Nephron progenitor cell (in vitro differentiated cells): ENCODE results near the gene KRTAP10-8.
"Not testable (repeated sequence)": the region's sequence is repeated elsewhere in the genome, so short reads cannot be mapped to it uniquely, and the experiment has no call there.

Experiments used
- DNase-seq: peaks from one replicate; pipeline ENCODE4 v3.0.0; 2021
- H3K27ac Mint-ChIP-seq: 2 replicates; pipeline ENCODE4 v1.8.0; 2021; ENCODE audit warnings: mild to moderate bottlenecking, moderate library complexity, mixed read lengths
- H3K27me3 Mint-ChIP-seq: 2 replicates; pipeline ENCODE4 v1.8.0; 2021; ENCODE audit warnings: mild to moderate bottlenecking, low read depth, mixed read lengths; ENCODE audit not compliant: poor library complexity
- H3K36me3 Mint-ChIP-seq: 2 replicates; pipeline ENCODE4 v1.8.0; 2021; ENCODE audit warnings: low read depth, mixed read lengths
- H3K4me1 Mint-ChIP-seq: 2 replicates; pipeline ENCODE4 v1.8.0; 2021; ENCODE audit warnings: mixed read lengths
- H3K4me3 Mint-ChIP-seq: 2 replicates; pipeline ENCODE4 v1.8.0; 2021; ENCODE audit warnings: mild to moderate bottlenecking, moderate library complexity, mixed read lengths
- H3K9me3 Mint-ChIP-seq: 2 replicates; pipeline ENCODE4 v1.8.0; 2021; ENCODE audit warnings: mild to moderate bottlenecking, moderate library complexity, mixed read lengths
- CTCF ChIP-seq: fragments of 200-600 bp; sonication (generic); IDR thresholded peaks from 2 replicates; pipeline ENCODE4 v1.5.0; 2021; ENCODE audit warnings: antibody characterized with exemption

KRTAP10-8 gene

GRCh38 chr21:44595524-44595923 is 16.4 kb upstream of the KRTAP10-8 start:
- Mint-ChIP-seq H3K27ac (no peak overlapping the region), H3K27me3 (peaks cover 5% of the 10 kb centered on the region), H3K4me3 (no peak overlapping the region), H3K9me3 (peaks cover 26% of the 10 kb centered on the region), H3K4me1 (peaks cover 56% of the 10 kb centered on the region), H3K36me3 (peaks cover 12% of the 10 kb centered on the region)
- TF ChIP-seq CTCF = no peak
- DNase-seq = no peak

GRCh38 chr21:44596068-44596725 is 15.7 kb upstream of the KRTAP10-8 start:
- Mint-ChIP-seq H3K4me1 (peaks cover 54% of the 10 kb centered on the region), H3K4me3 (no peak overlapping the region), H3K9me3 (peaks cover 26% of the 10 kb centered on the region), H3K36me3 (peaks cover 12% of the 10 kb centered on the region), H3K27me3 (peaks cover 5% of the 10 kb centered on the region), H3K27ac (no peak overlapping the region)
- TF ChIP-seq CTCF = no peak
- DNase-seq = no peak

DNA sequence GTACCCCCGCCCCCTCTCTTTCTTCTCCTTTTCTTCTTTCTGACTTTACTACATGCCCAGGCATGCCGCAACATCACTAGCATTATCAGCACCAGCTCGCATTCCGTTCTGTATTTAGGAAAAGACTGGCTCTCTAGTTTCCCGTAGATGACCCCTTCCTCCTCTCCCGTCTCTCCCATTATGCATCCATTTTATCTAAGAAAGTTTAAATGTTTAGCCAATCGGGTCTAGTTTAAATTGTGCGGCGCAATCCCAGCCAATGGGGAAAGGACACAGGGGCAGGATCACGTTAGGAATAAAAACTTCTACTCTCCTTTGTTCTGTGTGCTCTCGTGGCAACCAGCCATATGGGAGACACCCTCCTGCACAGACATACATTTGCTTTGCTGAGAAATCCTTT is 13.8 kb upstream of the KRTAP10-8 start:
- Mint-ChIP-seq H3K4me1 (peaks cover 53% of the 10 kb centered on the region), H3K9me3 (peaks cover 26% of the 10 kb centered on the region), H3K27ac (peak overlapping the region; percentile 10), H3K4me3 (no peak overlapping the region), H3K36me3 (peaks cover 12% of the 10 kb centered on the region), H3K27me3 (peaks cover 9% of the 10 kb centered on the region)
- TF ChIP-seq CTCF = no peak
- no peak for DNase-seq

GRCh38 chr21:44599264-44600029 is 12.4 kb upstream of the KRTAP10-8 start:
- DNase-seq = no peak
- Mint-ChIP-seq H3K4me3 (no peak overlapping the region), H3K36me3 (peaks cover 12% of the 10 kb centered on the region), H3K27ac (no peak overlapping the region), H3K9me3 (peaks cover 31% of the 10 kb centered on the region), H3K27me3 (peaks cover 9% of the 10 kb centered on the region), H3K4me1 (peaks cover 39% of the 10 kb centered on the region)
- TF ChIP-seq CTCF = no peak

GRCh38 chr21:44600118-44600978 is 11.5 kb upstream of the KRTAP10-8 start, which contains the start of gene KRTAP10-7:
Gene KRTAP10-7, plus strand, starts transcription at chr21:44600597. Its CDS starts 25 bp downstream, at chr21:44600622.
- peaks cover 31% of the 10 kb centered on the region for H3K4me1 Mint-ChIP-seq
- H3K27me3 Mint-ChIP-seq, H3K4me3 Mint-ChIP-seq, DNase-seq: not testable (repeated sequence)
- H3K9me3 Mint-ChIP-seq = peaks cover 38% of the 10 kb centered on the region
- H3K36me3 Mint-ChIP-seq = peaks cover 12% of the 10 kb centered on the region
- peak within 1 kb of the TSS; percentile 48 for H3K27ac Mint-ChIP-seq

DNA sequence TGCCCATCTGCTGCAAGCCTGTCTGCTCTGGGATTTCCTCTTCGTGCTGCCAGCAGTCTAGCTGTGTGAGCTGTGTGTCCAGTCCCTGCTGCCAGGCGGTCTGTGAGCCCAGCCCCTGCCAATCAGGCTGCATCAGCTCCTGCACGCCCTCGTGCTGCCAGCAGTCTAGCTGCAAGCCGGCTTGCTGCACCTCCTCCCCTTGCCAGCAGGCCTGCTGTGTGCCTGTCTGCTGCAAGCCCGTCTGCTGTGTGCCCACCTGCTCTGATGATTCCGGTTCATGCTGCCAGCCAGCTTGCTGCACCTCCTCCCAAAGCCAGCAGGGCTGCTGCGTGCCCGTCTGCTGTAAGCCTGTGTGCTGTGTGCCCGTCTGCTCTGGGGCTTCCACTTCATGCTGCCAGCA is 10.8 kb upstream of the KRTAP10-8 start:
- Mint-ChIP-seq H3K9me3 (peaks cover 38% of the 10 kb centered on the region), H3K4me1 (peaks cover 30% of the 10 kb centered on the region)
- not testable (repeated sequence) for H3K27ac Mint-ChIP-seq

More for the DNA sequence above, 10.8 kb upstream of the KRTAP10-8 start:
- not testable (repeated sequence) for DNase-seq, H3K4me3 Mint-ChIP-seq
- Mint-ChIP-seq H3K27me3 (peaks cover 12% of the 10 kb centered on the region), H3K36me3 (peaks cover 12% of the 10 kb centered on the region)
